Lower leg skin (tissue), 4 donors: ENCODE data around the gene AGXT. TPM values are rescaled to one million over a fixed set of nuclear protein-coding genes. Genes with fewer than 3 reads are reported as not detected.
A peak's percentile ranks its signal among the peaks of the same experiment; 100 is the strongest.

Experiments used
- DNase-seq, 2 donors: peaks; one replicate each; pipeline ENCODE4 v3.0.0-alpha.2; 2019; ENCODE audit warnings: low spot score in 2 of 2
- H3K4me3 ChIP-seq: fragments of 200-600 bp; sonication (generic); 2 replicates; pipeline ENCODE4 v1.5.1; 2017; ENCODE audit warnings: mild to moderate bottlenecking, low read depth; ENCODE audit not compliant: poor library complexity, severe bottlenecking
- CTCF ChIP-seq, 3 donors: fragments of 450-650 bp; IDR thresholded peaks; one replicate each; pipeline ENCODE4 v1.5.1; 2016; ENCODE audit warnings: antibody characterized with exemption in 3 of 3, mild to moderate bottlenecking in 3 of 3, moderate library complexity in 2 of 3
- POLR2A ChIP-seq, 2 donors: fragments of 450-650 bp; IDR thresholded peaks; one replicate each; pipeline ENCODE4 v1.6.1; 2016 to 2017; ENCODE audit warnings: antibody characterized with exemption in 2 of 2, mild to moderate bottlenecking in 1 of 2, moderate library complexity in 1 of 2
- WGBS, 2 donors: methylation state at CpG; one replicate each; pipeline ENCODE4 v1.1.5; 2018; 5-methylcytosine and 5-hydroxymethylcytosine counted together
- intact Hi-C: fragments of 100-400 bp; cut with DNase I; formaldehyde crosslinking; loops from one replicate; pipeline ENCODE4 v1.15.0; 2023; ENCODE audit warnings: low total_unique reads
- total RNA-seq, 4 donors: library from RNA; depleted of rRNA; stranded (reverse); fragments of >200 nt; gene quantifications; one replicate each; pipeline ENCODE4 v1.1.0, GENCODE V29; 2016

AGXT gene
- total RNA-seq, result not detected

DNA sequence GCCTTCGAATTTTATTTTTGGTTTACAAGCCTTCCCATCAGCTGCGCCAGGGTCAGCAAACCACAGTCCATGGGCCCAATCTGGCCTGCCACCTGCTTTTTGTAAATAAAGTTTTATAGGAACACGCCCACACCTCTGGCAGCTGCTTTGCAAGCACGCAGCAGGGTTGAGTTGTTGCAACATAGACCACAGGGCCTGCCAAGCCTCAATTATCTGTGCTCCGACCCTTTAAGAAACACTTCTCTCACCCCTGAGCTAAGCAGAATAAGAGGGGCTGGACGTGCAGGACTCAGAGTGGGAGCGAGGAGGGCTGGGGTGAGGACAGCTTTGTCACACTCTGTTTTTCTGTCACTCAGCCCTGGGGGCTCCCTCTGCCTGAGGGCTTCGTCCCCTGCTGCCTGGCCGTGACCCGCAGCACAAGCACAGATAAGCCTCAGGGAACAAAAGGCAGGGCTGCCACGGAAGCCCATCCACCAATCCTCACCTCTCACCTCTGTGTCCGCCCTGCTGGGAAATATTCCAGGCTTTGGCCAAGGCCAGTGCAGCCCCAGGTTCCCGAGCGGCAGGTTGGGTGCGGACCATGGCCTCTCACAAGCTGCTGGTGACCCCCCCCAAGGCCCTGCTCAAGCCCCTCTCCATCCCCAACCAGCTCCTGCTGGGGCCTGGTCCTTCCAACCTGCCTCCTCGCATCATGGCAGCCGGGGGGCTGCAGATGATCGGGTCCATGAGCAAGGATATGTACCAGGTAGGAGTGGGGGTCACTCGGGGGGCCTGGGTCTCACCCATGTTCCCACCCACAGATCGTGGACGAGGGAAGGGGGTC lies at the start of gene AGXT:
TSS of gene AGXT (plus strand) at position 539 of the 823 bp plus-strand sequence. CDS start at position 581, 42 bp downstream.
- H3K4me3 ChIP-seq, result no peak within 1 kb of the TSS
- intact Hi-C loops, result no loop called here
- no peak for DNase-seq
- 77 to 85% methylated on average over 21 of the region's 21 CpGs for WGBS, 2 donors
- TF ChIP-seq POLR2A (IDR thresholded peaks at IDR 0.05) (no peak), CTCF (IDR thresholded peaks at IDR 0.05) (no peak)

- DNase-seq, result peak in 1 of 2 donors; percentile 80
- WGBS, 2 donors, result 2% methylated on average over 35 of the region's 81 CpGs; no CpG with 5 or more reads in 1 of the 2 donors
- intact Hi-C loops, result no loop called here
Observed at GRCh38 chr2:240819126-240819857, 49.3 kb upstream of the AGXT start.

DNA sequence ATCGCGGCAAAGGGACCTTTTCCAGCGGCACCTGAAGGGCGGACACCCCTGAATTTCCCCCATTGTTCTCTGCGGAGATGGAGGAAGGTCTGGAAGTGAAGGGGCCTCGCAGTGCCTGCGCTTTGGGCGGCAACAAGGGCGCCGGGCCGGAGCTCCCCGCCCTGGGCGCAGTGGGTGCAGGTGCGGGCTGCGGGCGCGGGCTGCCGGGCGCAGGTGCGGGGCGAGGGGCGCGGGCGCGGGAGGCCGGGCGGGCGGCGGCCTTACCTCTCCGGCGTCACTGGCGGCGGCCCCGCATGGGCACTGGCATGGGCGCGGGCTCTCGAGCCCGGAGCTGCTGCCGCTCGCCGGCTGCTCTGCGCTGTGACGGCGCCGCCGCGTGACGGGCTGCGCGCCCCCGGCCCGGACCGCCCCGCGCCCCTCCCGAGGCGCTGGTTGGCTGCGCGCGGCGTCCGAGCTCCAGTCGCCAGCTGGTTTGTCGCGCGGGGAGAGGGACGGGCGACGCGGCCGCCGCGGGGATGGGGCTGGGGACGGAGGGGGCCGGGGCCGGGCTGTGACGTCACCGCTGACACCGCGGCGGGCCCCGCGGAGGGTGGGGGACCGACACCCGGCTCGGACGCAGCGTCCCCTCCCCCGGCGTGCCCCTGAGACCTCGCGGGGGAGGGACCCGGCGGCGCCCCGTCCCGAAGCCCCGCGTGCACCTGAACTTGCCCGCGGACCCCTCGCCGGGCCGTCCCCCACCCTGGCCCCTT lies 48.6 kb upstream of the AGXT start, which contains the start of gene KIF1A:
TSS of gene KIF1A (minus strand) at position 362 of the 749 bp plus-strand sequence. CDS start 22,467 bp downstream, outside the sequence.
- TF ChIP-seq POLR2A (IDR thresholded peaks at IDR 0.05) (no peak), CTCF (IDR thresholded peaks at IDR 0.05) (no peak)
- WGBS, 2 donors, result 1% methylated on average over 34 to 44 of the region's 104 CpGs
- intact Hi-C loops, result no loop called here
- DNase-seq, result no peak
- H3K4me3 ChIP-seq, result no peak within 1 kb of the TSS

More at GRCh38 chr2:240819126-240819857, 49.3 kb upstream of the AGXT start:
- no peak overlapping the region for H3K4me3 ChIP-seq
- TF ChIP-seq CTCF (IDR thresholded peaks at IDR 0.05), result no peak

- no peak for TF ChIP-seq POLR2A (IDR thresholded peaks at IDR 0.05)
- no peak for TF ChIP-seq CTCF (IDR thresholded peaks at IDR 0.05)
- DNase-seq, result no peak
- 2 to 3% methylated on average over 39 to 64 of the region's 64 CpGs for WGBS, 2 donors
- intact Hi-C loops, result no loop called here
- H3K4me3 ChIP-seq, result no peak overlapping the region
Observed at GRCh38 chr2:240820607-240821428, 47.8 kb upstream of the AGXT start.

DNA sequence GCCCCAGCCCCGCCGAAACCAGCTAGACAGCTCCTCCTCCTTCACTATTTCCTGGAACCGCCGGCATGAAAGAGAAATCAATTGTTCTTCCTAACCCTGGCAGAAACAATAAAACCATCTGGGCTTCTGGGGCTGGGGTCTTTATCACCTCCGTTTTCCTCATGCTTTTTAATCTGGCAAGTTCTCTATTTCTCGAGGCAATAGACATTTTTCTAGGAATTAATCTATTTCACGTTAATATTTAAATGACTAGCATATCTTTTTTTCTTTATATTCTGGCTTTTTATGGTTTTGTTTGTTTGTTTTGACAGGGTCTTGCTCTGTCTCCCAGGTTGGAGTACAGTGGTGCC lies 47.2 kb upstream of the AGXT start:
- no peak overlapping the region for H3K4me3 ChIP-seq
- no peak for DNase-seq
- 13 to 16% methylated on average over 7 of the region's 7 CpGs for WGBS, 2 donors
- TF ChIP-seq POLR2A (IDR thresholded peaks at IDR 0.05) (no peak), CTCF (IDR thresholded peaks at IDR 0.05) (no peak)
- intact Hi-C loops, result no loop called here
